GM21786 (cell line): ENCODE measurements around the gene SMIM5.
"Not testable (repeated sequence)": the region's sequence is repeated elsewhere in the genome, so short reads cannot be mapped to it uniquely, and the experiment has no call there.

Experiments used
- ATAC-seq: cut with Tn5 transposase; IDR thresholded peaks from one replicate; pipeline ENCODE4 v1.9.1; 2021; ENCODE audit not compliant: unreplicated experiment

The SMIM5 gene, protein sequence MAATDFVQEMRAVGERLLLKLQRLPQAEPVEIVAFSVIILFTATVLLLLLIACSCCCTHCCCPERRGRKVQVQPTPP

DNA sequence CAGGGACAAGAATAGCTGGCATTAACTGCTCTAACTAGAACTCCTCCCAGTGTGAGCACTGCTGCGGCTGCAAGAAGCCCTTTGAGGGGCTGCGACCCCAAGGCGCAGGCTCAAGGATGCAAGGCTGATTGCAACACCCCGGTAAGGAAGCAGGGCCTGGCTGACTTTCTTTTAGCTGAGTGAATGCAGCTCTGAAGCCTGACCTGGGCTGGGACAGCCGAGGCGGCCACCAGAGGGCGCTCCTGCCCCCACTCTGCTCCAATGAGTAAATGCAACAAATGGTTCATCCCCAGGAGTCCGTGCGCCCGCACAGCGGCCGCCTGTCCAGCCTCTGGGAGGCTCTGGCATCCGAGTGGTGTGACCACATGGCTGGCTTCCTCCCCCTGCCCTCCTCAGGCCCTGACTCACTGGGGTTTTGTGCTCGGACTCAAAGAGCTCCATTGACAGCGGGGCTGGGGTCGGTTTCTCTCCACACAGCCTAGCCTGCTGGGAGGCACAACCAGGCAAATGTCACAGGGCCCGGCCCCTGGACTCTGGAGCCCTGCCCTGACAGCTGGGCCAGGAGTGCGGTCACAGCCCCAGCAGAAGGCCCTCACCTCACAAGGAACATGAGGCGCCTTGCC is at the start of gene SMIM5:
Gene SMIM5 (plus strand): TSS at position 572 of the 623 bp plus-strand sequence. CDS start 6,768 bp downstream, outside the sequence.
- ATAC-seq, result no peak

DNA sequence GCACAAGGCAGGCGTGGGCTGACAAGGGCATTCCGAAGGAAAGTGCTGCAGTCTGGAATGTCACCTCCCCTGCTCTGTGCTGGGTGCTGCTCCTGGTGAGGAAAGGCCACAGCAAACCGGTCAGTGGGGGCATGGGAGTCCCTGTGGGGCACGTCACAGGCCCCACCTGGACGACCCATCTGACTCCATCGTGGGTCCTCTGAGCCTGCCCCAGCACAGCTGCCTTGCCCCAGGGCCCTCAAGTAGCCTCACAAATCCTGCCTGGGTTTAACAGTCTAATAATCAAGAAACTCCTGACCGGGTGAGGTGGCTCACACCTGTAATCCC is 48.4 kb upstream of the SMIM5 start:
- ATAC-seq, result no peak

DNA sequence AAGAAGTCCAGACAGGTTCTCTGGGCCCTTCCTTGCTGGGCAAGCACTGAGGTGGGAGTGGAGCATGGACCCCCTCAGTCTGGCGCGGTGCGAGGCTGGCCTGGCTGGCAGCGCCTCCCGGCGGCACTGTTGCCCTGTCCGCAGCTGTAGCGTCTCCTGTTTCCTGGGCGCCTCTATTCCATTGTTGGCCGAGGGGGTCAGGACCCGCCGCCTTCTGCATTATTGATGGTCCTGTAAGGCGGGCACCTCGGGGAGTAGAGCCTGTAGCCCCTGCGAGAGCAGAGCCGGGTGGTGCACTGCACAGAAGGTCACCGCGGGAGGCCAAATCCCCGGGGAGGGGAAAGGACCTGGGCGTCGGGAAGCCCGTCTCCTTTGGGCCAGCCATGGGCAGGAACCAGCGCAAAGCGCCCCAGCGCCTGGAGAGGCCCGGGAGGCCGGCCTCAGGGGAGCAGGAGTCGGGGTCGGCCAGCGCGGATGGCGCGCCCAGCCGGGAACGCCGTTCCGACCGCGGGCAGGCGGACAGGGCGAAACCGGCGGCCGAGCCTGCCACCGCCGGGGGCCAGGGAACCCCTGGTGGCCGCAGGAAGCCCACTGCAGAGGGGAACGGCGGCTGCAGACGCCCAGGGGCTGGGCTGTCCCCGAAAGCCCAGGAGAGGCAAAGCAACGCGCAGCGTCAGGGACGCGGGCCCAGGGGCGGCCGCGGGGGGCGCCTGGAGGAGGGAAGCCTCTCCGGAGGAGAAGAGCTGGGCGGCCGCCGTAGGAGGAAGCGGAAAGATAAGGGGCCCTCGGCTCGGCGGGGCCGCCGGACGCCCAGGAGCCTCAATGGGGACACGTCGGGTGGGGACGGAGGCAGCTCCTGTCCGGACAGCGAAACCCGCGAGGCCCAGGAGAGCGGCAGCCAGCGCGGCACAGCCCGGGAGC is 45.3 kb upstream of the SMIM5 start, which contains the start of gene MYO15B:
Gene MYO15B (plus strand): TSS at position 126 of the 921 bp plus-strand sequence. CDS start 258 bp downstream, at position 384.
- ATAC-seq, result no peak

DNA sequence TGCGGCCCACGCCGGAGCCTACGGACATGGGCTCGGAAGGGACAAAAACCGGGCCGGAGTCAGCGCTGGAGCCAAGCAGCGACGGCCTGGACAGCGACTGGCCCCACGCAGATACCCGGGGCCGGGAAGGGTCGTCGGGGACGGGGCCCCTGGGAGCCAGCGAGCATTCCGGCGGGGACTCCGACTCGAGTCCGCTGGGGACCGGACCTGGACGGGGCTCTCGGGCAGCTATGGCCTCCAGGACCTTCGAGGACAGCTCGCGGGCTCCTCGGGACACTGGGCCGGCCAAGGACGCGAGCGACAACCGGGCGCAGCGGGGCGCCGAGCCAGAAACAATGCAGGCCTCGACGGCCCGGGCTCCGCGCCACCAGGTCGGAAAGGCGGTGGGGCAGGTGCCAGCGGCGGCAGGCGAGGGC is 44.6 kb upstream of the SMIM5 start:
- peak; percentile 4 for ATAC-seq

DNA sequence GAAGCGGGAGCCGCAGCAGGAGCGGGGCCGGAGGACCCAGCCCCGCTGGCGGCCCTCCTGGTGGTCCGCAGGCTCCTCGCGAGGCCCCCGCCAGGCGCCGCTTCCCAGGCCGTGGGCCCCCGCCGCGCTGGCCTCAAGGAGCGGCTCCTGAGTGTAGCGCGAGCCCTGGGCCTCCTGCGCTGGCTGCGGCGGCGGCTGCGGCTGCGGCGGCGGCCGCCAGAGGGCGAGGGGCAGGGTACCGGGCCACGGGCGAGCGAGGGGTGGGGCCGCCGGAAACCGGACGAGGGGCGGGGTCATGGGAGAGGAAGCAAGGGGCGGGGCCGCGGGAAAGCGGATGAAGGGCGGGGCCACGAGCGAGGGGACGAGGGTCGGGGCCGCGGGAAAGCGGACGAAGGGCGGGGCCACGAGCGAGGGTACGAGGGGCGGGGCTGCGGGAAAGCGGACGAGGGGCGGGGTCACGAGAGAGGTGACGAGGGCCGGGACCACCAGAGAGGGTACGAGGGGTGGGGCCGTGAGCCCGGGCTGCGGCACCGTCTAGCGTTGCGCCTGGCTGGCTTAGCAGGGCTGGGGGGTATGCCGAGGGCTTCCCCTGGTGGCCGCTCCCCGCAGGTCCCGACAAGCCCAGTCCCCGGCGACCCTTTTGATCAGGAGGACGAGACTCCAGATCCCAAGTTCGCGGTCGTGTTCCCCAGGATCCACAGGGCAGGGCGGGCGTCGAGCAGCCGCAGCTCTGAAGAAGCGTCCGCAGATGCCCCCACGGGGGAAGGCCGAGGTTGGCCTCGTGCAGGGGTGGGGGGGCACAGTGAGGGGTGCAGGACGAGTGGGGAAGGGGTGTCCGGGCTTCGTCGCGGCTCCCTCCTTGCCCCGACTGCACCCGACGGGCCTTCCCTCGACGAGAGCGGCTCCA is 44.0 kb upstream of the SMIM5 start:
- peak; percentile 68 for ATAC-seq

DNA sequence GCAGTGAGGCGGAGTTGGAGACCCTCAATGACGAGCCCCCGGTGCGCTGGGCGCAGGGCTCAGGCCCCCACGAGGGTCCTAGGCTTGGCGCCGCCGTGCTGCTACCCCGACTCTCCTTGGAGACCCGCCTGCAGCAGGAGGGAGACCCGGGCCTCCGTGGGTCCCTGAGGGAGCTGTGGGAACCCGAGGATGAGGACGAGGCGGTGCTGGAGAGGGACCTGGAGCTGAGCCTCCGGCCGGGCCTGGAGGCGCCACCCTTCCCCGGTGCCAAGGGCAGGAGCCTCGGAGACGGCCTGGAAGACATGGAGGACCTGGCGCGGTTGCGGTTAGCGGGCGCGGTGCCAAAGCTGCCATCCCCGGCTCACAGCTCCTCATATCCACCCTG is 43.3 kb upstream of the SMIM5 start:
- ATAC-seq, result no peak

DNA sequence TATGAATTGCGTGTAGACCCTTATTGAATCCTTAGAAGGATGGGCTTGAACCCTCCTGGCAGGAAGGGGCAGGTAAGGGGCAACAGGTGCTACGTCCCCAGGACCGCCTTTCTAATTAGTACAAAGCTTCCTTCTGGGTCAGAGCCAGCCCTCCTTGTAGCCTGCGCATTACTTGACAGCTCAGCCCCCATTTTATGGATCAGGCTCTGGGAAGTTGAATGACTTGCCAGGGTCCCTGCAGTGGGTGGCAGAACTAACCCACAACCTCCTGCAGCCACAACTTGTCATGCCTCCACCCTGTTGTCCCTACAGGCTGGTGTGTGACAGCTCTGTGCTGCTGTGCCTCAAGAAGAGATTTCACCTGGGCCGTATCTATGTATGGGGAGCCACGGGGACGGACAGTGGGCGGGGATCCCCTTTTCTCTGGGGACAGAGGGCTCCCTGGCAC is 42.9 kb upstream of the SMIM5 start:
- no peak for ATAC-seq

DNA sequence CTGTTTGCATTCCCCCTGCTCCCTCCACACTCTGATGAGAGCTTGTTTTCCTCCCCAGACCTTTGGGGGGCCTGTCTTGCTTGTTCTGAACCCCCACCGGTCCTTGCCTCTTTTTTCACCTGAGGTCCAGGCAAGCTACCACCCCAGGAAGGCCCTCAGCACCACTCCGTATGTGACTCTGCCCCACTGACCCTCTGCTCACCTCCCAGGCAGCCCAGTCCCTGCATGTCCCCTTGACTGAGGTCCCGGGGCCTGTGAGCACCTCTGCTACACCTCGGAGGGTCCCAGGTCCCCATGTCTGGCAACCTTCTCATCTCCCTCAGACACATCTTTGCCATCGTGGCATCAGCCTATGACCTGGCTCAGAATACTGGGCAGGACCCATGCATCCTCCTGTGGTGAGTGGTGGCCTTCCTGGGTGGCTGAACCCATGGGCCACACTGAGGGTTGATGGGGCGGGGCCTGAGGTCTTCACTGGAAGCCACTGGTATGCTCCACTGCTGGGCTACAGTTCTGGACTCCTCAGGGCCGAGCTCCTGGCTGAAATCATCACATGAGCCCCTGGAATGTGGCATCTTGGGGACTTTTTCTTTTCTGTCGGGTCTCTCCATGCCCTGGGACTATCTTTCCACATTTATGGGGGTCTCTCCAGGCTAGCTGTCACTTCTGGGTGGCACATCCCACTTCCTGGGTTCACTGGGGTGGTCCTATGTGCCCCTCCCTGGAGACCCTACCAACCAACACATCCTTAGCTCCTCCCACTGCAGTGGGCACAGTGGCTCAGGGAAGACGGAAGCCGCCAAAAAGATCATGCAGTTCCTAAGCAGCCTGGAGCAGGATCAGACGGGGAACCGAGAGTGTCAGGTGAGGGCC is 42.1 kb upstream of the SMIM5 start:
- no peak for ATAC-seq

DNA sequence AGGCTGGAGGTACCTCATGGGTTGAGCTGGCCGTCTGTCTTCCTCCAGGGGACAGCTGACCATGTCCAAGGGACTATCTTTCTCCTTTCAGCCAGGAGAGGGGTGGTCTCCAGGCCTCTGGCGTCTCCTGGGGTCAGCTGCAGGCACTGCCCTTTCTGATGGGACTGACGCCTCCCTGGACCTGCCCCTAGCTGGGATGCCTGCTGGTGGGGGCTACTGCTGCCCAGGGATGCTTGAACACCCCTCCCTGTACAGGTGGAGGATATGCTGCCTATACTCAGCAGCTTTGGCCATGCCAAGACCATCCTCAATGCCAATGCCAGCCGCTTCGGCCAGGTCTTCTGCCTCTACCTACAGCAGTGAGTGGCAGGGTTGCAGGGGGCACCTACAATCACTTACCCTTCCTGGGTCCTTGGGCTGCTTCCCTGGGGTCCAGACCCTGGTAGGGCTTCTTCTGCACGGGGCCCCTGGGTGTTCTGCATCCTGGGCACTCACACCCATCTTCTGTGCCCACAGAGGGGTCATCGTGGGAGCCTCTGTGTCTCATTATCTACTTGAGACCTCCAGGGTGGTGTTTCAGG is 41.4 kb upstream of the SMIM5 start:
- no peak for ATAC-seq

DNA sequence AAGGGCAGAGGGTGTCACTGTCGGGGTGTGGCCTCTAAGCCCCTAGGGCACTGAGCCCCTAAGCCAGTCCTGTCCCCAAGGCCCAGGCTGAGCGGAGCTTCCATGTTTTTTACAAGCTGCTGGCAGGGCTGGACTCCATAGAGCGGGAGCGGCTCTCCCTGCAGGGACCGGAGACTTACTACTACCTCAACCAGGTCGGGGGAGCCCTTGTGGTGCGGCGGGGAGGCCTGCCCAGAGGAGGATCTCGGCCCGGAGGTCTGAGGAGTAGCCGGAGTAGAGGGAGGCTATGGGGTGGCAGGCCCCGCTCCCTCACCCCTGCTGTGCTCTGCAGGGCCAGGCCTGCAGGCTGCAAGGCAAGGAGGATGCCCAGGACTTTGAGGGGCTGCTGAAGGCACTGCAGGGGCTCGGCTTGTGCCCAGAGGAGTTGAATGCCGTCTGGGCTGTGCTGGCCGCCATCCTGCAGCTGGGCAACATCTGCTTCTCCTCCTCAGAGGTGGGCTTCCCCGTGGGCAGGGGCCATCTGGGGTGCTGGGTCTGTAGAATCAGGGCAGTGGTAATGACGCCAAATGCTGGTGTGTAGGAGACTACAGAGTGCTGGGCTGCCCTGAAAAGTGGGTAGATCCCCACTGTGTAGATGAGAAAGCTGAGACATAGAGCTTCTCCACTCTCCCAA is 40.8 kb upstream of the SMIM5 start:
- ATAC-seq, result no peak

DNA sequence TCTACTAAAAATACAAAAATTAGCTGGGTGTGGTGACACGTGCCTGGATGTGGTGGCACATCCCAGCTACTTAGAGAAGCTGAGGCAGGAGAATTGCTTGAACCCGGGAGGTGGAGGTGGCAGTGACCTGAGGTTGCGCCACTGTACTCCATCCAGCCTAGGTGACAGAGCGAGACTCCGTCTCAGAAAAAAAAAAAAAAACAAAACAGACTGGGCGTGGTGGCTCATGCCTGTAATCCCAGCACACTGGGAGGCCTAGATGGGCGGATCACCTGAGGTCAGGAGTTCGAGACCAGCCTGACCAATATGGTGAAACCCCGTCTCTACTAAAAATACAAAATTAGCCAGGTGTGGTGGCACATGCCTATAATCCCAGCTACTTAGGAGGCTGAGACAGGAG is 39.8 kb upstream of the SMIM5 start:
- ATAC-seq, result not testable (repeated sequence)

DNA sequence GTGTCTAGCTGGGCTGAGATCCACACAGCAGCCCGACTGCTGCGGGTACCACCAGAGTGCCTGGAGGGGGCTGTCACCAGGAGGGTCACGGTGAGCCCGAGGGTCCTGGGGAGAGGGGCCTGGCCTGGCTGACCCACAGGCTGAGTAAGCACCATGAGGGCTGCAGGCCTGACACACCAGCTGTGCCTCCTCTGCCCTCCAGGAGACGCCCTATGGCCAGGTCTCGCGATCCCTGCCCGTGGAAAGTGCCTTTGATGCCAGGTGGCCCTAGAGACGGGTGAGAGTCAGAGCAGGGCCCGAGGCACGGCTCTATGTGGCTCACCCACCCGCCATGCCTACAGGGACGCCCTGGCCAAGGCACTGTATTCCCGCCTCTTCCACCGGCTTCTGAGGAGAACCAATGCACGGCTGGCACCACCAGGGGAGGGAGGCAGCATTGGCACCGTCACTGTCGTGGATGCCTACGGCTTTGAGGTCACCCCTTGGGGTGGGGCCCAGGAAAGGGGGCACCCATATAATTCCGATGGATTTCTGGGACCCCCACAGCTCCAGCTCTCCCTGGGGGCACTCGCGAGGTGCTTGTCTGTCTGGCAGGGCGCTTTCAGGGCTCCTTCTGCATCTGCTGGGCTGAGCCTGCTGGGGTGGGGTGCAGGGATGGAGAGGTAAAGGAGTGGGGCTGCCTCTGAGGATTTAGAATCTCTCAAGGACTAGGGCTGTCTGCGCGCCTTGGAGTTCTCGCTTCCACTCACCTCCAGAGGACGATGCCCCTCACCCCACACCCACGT is 38.5 kb upstream of the SMIM5 start:
- ATAC-seq, result no peak

DNA sequence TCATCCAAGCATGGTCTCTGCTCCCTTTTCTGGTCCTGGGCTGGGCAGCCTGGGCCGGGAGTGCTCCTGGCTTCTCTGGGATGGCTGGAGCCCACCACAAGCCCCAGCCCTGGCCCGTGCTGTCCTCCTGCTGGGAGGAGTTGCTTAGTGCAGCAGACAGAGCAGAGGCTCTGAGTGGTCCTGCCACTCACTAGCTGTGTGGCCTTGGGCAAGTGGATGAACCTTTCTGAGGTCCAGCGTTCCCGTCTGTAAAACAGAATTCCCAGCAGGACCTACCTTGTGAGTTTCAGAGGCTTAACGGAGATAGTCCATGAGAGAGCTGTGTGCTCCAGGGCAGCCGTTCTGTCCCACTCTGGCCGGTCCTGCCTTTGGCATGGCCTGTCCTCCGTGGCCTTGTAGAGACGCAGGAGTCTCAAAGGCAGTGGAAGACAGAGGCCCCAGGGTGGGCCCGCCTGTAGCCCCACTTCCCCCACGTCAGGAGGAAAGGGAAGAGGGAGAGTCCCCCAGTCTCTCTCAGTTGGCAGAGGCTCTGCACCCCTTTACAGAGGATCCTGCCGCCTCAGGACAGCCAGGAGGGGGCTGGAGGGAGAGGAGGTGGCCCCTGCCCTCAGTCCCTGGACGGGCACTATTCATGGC is 37.8 kb upstream of the SMIM5 start:
- no peak for ATAC-seq

DNA sequence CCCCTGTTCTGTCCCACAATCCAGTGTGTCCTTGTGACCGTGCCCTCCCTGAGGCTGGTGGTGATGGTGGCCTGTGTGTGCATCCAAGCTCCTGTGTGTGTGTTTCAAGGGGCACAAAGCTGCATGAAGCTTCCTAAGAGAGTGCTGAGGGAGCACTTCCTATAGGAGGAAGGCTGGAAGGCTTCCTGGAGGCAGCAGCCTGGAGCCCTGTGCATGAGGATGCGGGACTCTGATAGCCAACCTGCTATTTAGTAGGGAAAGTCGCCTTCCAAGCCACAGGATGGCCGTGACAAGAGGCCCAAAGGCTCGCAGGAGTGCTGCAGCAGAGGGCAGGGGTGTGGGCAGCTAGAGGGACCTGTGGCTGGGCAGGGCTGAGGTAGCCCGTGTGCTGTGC is 37.3 kb upstream of the SMIM5 start:
- no peak for ATAC-seq

DNA sequence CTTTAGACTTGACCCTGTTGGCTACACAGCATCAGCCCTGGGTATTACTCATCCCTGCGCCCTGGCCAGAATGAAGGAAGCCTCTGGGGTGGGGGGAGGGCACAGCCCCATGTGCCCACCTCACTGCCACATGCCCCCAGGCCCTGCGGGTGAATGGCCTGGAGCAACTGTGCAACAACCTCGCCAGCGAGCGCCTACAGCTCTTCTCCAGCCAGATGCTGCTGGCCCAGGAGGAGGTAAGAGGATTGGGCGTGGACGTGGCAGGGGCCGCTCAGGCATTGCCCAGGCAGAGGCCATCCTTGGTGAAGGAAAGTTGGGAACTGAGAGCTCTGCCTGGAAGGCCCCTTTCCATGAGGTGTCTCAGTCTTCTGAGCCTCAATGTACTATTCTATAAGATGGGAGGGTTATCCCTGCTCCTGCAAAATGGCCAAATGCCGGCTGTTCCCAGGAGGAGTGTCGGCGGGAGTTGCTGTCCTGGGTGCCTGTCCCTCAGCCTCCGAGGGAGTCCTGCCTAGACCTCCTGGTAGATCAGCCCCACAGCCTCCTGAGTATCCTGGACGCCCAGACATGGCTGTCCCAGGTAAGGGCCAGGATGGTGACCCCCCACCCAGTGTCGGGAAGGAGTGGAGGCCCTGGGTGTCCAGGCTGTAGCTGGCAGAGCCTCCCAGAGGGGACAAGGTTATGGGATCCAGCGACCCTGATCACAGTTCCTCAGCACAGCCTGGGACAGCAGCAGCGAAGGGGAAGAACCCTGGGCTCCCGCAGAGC is 36.7 kb upstream of the SMIM5 start:
- ATAC-seq, result no peak

DNA sequence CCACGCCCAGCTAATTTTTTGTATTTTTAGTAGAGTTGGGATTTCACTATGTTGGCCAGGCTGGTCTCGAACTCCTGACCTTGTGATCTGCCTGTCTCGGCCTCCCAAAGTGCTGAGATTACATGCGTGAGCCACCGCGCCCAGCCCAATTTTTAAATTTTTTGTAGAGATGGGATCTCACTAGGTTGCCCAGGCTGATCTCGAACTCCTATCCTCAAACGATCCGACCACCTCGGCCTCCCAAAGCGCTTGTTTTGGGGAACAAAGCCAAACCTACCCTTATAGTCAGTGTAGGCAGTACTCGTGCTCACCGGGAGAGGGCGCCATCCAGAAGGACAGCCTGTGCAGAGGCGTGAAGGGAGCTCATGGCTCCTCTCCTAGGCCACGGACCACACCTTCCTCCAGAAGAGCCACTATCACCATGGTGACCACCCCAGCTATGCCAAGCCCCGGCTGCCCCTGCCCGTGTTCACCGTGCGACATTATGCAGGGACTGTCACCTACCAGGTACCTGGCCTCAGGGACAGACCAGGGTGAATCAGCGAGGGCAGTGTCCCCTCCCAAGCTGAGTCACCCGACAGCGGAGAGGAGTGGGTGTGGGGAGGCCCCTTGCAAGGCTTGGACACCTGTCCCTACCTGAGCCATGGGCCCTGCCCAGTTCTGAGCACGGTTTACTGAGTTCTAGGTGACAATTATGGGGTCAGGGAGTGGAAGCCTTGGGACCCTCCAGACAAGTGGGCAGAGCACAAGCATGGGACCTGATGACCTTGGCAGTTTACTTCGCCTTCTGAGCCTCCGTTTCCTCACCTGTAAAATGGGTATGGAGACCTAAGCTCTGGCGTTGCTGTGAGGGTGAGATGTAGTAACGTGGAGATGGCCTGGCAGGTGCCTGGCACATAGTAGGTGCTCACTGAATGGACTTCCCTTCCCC is 31.9 kb upstream of the SMIM5 start:
- no peak for ATAC-seq
